Activated CD4-positive, alpha-beta T cell treated with anti-CD3 and anti-CD28 coated beads for 24 hours (primary cell): Measurements from ENCODE around the gene NPHP1.
"Not testable (repeated sequence)": the region's sequence is repeated elsewhere in the genome, so short reads cannot be mapped to it uniquely, and the experiment has no call there.

Experiments
- DNase-seq, 2 donors: peaks; one replicate each; pipeline ENCODE4 v3.0.0-alpha.2; 2020; ENCODE audit warnings: low read depth in 2 of 2

The NPHP1 gene

DNA sequence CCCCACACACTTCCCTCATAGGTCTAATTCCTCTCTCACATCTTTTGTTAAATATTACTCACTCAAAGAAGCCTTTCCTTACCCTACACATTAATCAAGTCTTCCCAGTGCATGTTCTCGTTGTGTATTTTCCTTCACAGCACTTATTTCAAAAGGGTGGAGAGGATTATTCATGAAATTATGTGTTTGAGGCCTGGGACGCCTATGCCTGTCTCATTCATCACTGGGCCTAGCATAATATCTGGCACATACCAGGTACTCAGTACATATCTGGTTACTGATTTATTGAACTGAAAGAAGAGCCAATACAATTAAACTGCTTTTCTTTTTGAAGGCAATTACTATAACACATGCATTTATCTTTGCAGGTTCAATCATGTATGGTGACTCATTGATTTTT, 74.1 kb downstream of the NPHP1 start:
- DNase-seq: no peak

DNA sequence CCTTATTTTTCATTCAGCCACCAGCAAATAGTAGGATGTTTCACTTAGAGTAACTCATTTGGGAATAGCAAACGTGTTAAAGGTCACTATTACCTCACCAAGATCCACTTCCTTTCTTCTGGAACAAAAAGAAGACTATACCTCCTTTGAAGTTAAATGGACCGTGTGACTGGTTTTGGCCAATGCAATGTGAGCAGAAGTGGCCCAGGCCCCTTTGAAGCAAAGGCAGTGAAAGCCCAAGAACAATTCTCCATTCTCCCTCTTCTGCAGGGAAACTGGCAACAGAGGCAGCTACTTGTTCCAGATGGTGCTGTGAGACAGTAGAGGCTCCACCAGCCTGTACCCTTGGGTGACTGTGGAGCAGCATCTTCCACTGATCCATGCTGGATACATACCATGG, 77.9 kb downstream of the NPHP1 start:
- no peak for DNase-seq

- DNase-seq: no peak
Measured at GRCh38 chr2:110126086-110126773, 78.6 kb downstream of the NPHP1 start.

DNA sequence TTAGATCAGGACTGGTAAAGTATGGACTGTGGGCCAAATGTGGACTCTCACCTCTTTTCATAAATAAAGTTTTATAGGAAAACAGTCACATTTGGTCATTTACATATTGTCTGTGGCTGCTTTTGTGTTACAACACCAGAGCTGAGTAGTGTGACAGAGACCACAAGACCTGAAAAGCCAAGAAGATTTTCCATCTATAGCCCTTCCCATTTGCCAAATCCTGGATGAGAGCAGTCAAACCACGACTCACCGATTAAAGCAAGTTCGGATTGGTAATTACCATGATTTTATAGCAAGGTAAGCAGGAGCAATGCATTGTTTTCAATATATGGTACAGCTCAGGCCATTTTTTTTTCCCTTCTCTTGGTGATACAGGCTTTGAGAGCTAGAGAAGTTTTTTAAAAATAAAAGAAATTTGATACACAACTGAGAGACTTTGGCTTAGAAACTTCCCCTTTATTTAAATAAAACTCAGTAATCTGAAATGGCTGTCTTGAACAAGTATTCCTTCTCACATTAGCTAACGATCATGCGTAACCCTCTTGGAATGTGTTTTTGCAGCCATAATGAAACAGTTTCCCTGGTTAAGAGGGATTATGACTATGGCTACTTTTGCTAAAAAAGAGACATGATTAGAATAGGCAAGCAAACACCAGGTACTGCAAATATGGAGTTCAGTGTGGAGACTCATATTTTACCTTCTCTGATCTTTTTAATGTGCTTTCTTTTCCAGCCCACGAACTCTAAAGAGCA, 79.7 kb downstream of the NPHP1 start:
- no peak for DNase-seq

DNA sequence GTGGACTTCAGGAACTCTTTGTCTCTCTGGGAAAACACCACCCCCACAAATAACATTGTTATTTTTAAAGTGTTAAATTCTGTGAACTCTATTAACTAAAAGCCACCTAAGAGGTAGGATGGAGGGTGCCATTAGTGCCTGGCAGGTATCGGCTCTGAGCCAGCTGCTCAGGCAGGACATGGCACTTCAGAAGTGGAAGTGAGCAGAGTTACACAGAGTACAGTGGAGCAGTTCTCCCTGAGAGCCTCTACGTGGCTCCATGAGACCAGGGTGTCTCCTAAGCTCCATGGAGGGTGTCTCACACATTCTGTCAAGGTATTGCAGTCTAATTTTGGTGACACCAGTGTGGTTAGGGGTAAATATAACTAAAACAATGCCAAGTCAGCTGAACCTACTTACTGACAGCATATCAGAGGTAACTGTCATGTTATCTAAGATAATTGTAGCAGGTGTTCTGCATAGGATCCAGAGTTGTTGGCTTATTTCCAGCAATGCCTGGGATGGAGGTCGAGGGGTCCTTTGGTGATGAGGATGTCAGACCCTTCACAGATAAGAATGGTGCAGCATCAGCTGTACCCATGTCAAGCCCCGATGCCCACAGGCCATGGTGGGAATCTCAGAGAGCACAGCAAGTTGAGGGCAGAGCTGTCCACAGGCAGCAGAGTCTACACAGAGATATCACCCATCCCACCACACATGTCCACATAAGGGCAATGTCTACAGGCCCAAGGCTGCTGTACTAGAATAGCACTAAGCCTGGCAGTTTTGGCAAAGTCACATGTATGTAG, 80.6 kb downstream of the NPHP1 start:
- DNase-seq: no peak

GRCh38 chr2:110121592-110121991, 83.2 kb downstream of the NPHP1 start:
- DNase-seq: no peak

DNA sequence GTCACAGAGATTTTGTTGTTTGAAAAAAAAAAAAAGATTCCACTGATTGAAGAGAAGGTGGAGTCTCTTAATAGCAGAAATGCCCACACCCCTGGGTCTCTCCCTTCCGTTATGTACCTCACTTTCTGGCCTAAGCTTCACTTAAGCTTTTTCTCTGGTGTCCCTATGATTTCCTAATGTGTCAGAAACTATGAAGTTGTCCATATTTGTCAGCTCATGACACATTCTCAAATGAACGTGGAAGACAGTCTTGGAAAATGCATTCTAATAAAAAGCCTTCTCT, 83.8 kb downstream of the NPHP1 start:
- no peak for DNase-seq

- DNase-seq: no peak
Measured at GRCh38 chr2:110120171-110121051, 84.4 kb downstream of the NPHP1 start.

DNA sequence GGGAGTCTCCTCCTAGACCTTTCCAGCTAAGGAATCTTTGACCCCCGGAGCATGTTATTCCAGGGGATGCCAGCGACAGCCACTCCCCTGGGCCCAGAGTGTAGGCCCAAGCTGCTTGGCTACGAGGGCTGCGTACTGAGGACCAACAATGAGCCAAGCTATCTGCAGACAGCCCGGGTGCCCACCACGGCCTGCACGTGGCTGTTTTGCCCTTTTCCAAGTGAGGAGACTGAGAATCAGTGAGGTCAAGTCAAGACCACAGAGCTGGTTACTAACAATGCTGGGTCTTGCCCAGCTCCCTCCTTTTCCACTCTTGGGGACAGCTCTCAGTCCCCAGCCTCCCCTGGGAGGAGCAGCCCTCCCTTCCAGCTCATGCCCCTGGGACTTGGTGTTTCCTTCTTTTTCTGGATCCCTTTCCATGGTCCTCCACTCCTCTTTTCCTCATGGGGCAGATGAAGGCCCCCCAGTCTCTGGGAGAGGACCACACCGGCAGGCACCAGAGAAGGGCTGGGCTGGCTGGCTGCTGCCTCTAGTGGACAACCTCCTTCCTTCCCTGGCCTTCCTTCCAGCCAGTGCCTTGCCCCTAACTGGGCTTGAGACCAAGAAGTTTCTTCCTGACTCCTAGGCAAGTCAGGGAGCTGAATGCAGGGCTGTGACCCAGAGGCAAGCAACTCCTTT, 88.6 kb downstream of the NPHP1 start:
- no peak for DNase-seq

GRCh38 chr2:110115291-110116032, 89.4 kb downstream of the NPHP1 start, which contains the start of gene MALL:
Gene MALL, minus strand, starts transcription at chr2:110115822. Its CDS starts 30 bp downstream, at chr2:110115792.
- DNase-seq: no peak

- no peak for DNase-seq
Measured at GRCh38 chr2:110114831-110115255, 90.0 kb downstream of the NPHP1 start.

- DNase-seq: no peak
Measured at GRCh38 chr2:110113961-110114591, 90.7 kb downstream of the NPHP1 start.

- not testable (repeated sequence) for DNase-seq
Measured at GRCh38 chr2:110108291-110108690, 96.5 kb downstream of the NPHP1 start.

GRCh38 chr2:110107092-110108079, 97.4 kb downstream of the NPHP1 start:
- DNase-seq: no peak

GRCh38 chr2:110106642-110107041, 98.2 kb downstream of the NPHP1 start:
- no peak for DNase-seq

DNA sequence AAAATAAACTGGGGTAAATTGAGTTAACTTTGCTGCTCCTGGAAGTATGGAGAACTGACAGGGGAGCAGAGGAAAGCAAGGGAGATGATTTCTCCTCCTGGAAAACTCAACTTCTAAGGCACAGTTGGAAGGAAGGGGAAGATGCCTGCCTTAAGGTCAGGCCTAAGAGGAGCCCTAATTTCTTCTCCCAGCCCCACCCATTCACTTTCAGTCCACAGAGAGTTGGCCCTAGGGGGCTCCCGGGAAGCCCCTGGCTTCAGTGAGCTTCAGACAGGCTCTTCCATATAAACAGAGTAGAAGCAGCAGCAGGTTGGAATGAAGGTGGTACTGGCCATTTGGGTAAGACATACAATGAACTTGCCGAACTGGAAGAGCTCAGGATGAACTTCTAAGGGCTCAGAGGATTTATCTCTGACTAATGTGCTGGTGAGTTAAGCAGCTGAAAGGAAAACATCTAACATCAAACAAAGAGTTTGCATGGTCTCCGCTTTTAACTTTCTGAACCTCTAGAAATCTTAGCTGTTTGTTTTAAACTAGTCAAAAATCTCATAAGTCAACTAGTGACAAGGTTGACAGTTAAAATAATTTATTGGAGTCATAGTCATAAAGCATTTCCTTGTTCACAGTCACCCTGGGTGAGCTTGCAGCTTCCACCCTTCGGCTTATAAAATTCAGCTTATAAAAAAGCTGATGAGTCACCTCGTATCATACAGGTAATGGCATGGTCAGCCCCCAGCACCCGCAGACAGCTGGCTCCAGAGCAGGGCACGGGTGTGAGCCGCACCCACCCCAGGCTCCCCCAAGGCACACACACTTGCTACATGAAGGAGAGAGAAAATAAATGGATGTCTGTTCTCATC, 99.0 kb downstream of the NPHP1 start:
- DNase-seq: no peak

DNA sequence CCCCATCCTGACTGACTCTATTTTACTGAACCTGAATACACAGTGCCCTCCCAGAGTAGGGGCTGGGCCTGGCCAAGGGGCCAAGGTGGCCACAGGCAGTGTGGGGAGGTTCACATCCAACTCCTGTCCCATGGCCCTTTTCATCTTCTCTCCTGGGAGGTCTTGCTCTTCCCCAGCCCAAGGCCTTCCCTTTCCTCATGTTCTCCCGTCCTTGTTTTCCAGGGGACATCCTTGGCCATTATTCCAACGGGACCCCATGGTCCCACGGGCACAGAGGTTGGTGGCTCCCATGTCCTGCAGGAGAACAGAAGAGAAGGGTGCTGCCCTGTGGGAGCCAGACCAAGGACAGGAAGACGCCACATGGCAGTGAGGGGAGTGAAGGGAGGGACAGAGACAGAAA, 99.6 kb downstream of the NPHP1 start:
- DNase-seq: no peak
